ENCODE results near the gene MAP3K12. TPM values are rescaled to one million over a fixed set of nuclear protein-coding genes. Genes with fewer than 3 reads are reported as not detected.
"Not testable (repeated sequence)": the region's sequence is repeated elsewhere in the genome, so short reads cannot be mapped to it uniquely, and the experiment has no call there.

MAP3K12 gene
- total and polyA plus RNA-seq, 12 donors, result 2.9 to 19.4 (median 4.8) TPM

GRCh38 chr12:53482626-53483168 lies 16.6 kb downstream of the MAP3K12 start:
- Histone ChIP-seq H3K27me3 (no peaks in the 10 kb centered on the region), H3K27ac (peak overlapping the region in 3 of 10 donors; percentile 2 to 64 (median 16)), H3K9me3 (no peaks in the 10 kb centered on the region), H3K4me1 (peaks cover 0 to 38% (median 21%) of the 10 kb centered on the region in 9 donors), H3K36me3 (peaks cover 3 to 100% (median 74%) of the 10 kb centered on the region in 9 donors), H3K4me3 (no peak overlapping the region)
- peak in 6 of 8 donors; percentile 8 to 47 (median 18) for ATAC-seq
- intact Hi-C loops (cut with DNase I), result no loop called here
- TF ChIP-seq CTCF (IDR thresholded peaks at IDR 0.05), result no peak
- WGBS, 2 donors, result 76 to 77% methylated on average over 18 of the region's 18 CpGs
- DNase-seq, result no peak

- Histone ChIP-seq H3K36me3 (peaks cover 3 to 100% (median 77%) of the 10 kb centered on the region in 9 donors), H3K4me3 (no peak overlapping the region), H3K9me3 (no peaks in the 10 kb centered on the region), H3K27me3 (no peaks in the 10 kb centered on the region), H3K4me1 (peaks cover 5 to 39% (median 21%) of the 10 kb centered on the region in 9 donors), H3K27ac (peak overlapping the region in 2 of 10 donors; percentile 16 to 64)
- 68 to 71% methylated on average over 9 of the region's 9 CpGs for WGBS, 2 donors
- ATAC-seq, result peak in 1 of 8 donors; percentile 3
- DNase-seq, result no peak
- no peak for TF ChIP-seq CTCF (IDR thresholded peaks at IDR 0.05)
- intact Hi-C loops (cut with DNase I), result no loop called here
These were observed 17.2 kb downstream of the MAP3K12 start for GRCh38 chr12:53481939-53482586.

DNA sequence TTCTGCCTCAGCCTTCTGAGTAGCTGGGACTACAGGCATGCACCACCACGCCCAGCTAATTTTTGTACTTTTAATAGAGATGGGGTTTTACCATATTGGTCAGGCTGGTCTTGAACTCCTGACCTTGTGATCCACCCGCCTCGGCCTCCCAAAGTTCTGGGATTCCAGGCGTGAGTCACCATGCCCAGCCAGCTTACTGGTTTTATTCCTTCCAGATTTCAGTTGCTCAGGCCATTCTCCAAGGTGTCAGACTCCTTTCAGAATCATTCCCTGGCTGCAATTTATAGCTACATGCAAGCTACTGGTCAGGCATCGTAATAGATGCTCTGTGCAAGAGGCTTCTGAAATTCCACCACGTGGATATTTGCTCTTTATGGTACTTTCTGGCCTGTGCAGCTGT lies 17.8 kb downstream of the MAP3K12 start:
- H3K4me1 ChIP-seq, result peaks cover 8 to 44% (median 25%) of the 10 kb centered on the region in 9 donors
- H3K4me3 ChIP-seq; DNase-seq; H3K9me3 ChIP-seq; H3K27me3 ChIP-seq; ATAC-seq; intact Hi-C loops (cut with DNase I): not testable (repeated sequence)
- peak overlapping the region in 1 of 10 donors; percentile 34 for H3K27ac ChIP-seq
- 61 to 66% methylated on average over 6 of the region's 6 CpGs for WGBS, 2 donors
- peaks cover 3 to 100% (median 80%) of the 10 kb centered on the region in 9 donors for H3K36me3 ChIP-seq

GRCh38 chr12:53480491-53481442 lies 18.5 kb downstream of the MAP3K12 start:
- intact Hi-C loops (cut with DNase I), result no loop called here
- Histone ChIP-seq H3K4me1 (peaks cover 9 to 50% (median 32%) of the 10 kb centered on the region in 9 donors), H3K4me3 (no peak overlapping the region), H3K9me3 (no peaks in the 10 kb centered on the region), H3K36me3 (peaks cover 2 to 100% (median 82%) of the 10 kb centered on the region in 9 donors), H3K27ac (peak overlapping the region in 1 of 10 donors; percentile 34), H3K27me3 (no peaks in the 10 kb centered on the region)
- 64 to 65% methylated on average over 12 of the region's 12 CpGs for WGBS, 2 donors
- DNase-seq (no peak), ATAC-seq (no peak)
- no peak for TF ChIP-seq CTCF (IDR thresholded peaks at IDR 0.05)

Measured in heart right ventricle (tissue), 16 donors.